WTC11 (cell line): ENCODE data around the gene FBN2. TPM values are rescaled to one million over a fixed set of nuclear protein-coding genes. Genes with fewer than 3 reads are reported as not detected.

Experiments used
- ATAC-seq: fragments of 200-7000 bp; cut with Tn5 transposase; 2 replicates; pipeline ENCODE4 v1.10.0; 2021; ENCODE audit warnings: mild to moderate bottlenecking, moderate library complexity
- CTCF ChIA-PET: fragments of 300-600 bp; sonication (Branson Sonifier 250); formaldehyde crosslinking; loops from one replicate; lab custom pipeline; 2021; ENCODE audit warnings: antibody characterized with exemption; lab: Charles Lee
- POLR2A ChIA-PET: fragments of 350-600 bp; sonication (Branson Sonifier 250); formaldehyde crosslinking; loops from one replicate; lab custom pipeline; 2021; ENCODE audit warnings: antibody characterized with exemption; lab: Charles Lee
- DNase-seq: peaks from one replicate; pipeline ENCODE4 v3.0.0; 2021; ENCODE audit warnings: low spot score
- H3K27ac Mint-ChIP-seq: 2 replicates; pipeline ENCODE4 v1.8.0; 2021; ENCODE audit warnings: mixed read lengths
- H3K27me3 Mint-ChIP-seq: 2 replicates; pipeline ENCODE4 v1.8.0; 2021; ENCODE audit warnings: low read depth, mild to moderate bottlenecking, moderate library complexity, mixed read lengths
- H3K36me3 Mint-ChIP-seq: 2 replicates; pipeline ENCODE4 v1.8.0; 2021; ENCODE audit warnings: mixed read lengths
- H3K4me1 Mint-ChIP-seq: 2 replicates; pipeline ENCODE4 v1.8.0; 2022; ENCODE audit warnings: mixed read lengths
- H3K4me3 Mint-ChIP-seq: 2 replicates; pipeline ENCODE4 v1.8.0; 2021; ENCODE audit warnings: mild to moderate bottlenecking, moderate library complexity, mixed read lengths
- H3K9me3 Mint-ChIP-seq: 2 replicates; pipeline ENCODE4 v1.8.0; 2021; ENCODE audit warnings: mixed read lengths
- AFF4 ChIP-seq: sonication (generic); formaldehyde crosslinking; IDR thresholded peaks from 2 replicates; pipeline ENCODE4 v1.8.1; 2023; ENCODE audit warnings: mild to moderate bottlenecking, missing genetic modification reagents, borderline replicate concordance
- AR ChIP-seq: fragments of 250-450 bp; sonication (Bioruptor Pico); IDR thresholded peaks from 2 replicates; pipeline ENCODE4 v1.9.0; 2021; ENCODE audit warnings: mild to moderate bottlenecking
- ATF2 ChIP-seq: sonication (generic); formaldehyde crosslinking; IDR thresholded peaks from 2 replicates; pipeline ENCODE4 v1.8.1; 2022; ENCODE audit warnings: low read depth, missing genetic modification reagents, borderline replicate concordance
- ATF3 ChIP-seq: sonication (generic); formaldehyde crosslinking; conservative IDR thresholded peaks from 2 replicates; pipeline ENCODE4 v1.8.1; 2022; ENCODE audit warnings: mild to moderate bottlenecking, missing genetic modification reagents
- E2F5 ChIP-seq: sonication (generic); formaldehyde crosslinking; IDR thresholded peaks from 2 replicates; pipeline ENCODE4 v1.8.1; 2022; ENCODE audit warnings: mild to moderate bottlenecking, moderate library complexity, missing genetic modification reagents
- ELF4 ChIP-seq: sonication (generic); formaldehyde crosslinking; IDR thresholded peaks from 2 replicates; pipeline ENCODE4 v1.8.1; 2022; ENCODE audit warnings: low read depth, mild to moderate bottlenecking, moderate library complexity, missing genetic modification reagents
- HMGXB4 ChIP-seq: sonication (generic); formaldehyde crosslinking; IDR thresholded peaks from 2 replicates; pipeline ENCODE4 v1.8.1; 2023; ENCODE audit warnings: mild to moderate bottlenecking, moderate library complexity, missing genetic modification reagents
- IRF2 ChIP-seq: sonication (generic); formaldehyde crosslinking; IDR thresholded peaks from 2 replicates; pipeline ENCODE4 v1.8.0; 2022; ENCODE audit warnings: low read depth, missing genetic modification reagents, borderline replicate concordance
- MXD4 ChIP-seq: fragments of 250-450 bp; sonication (Bioruptor Pico); IDR thresholded peaks from 2 replicates; pipeline ENCODE4 v1.8.0; 2021; ENCODE audit warnings: mild to moderate bottlenecking, moderate library complexity, borderline replicate concordance
- PRDM15 ChIP-seq: sonication (generic); formaldehyde crosslinking; IDR thresholded peaks from 2 replicates; pipeline ENCODE4 v1.8.0; 2022; ENCODE audit warnings: missing genetic modification reagents
- RORB ChIP-seq: fragments of 250-450 bp; sonication (Bioruptor Pico); IDR thresholded peaks from 2 replicates; pipeline ENCODE4 v1.9.0; 2021; ENCODE audit warnings: mild to moderate bottlenecking
- SMAD3 ChIP-seq: sonication (generic); formaldehyde crosslinking; IDR thresholded peaks from 2 replicates; pipeline ENCODE4 v1.8.0; 2022; ENCODE audit warnings: missing genetic modification reagents, mild to moderate bottlenecking, borderline replicate concordance
- SOX15 ChIP-seq: fragments of 250-450 bp; sonication (Bioruptor Pico); IDR thresholded peaks from 2 replicates; pipeline ENCODE4 v1.9.0; 2021; ENCODE audit warnings: mild to moderate bottlenecking
- USF1 ChIP-seq: sonication (generic); formaldehyde crosslinking; IDR thresholded peaks from 2 replicates; pipeline ENCODE4 v1.8.0; 2022; ENCODE audit warnings: mild to moderate bottlenecking, missing genetic modification reagents
- ZNF416 ChIP-seq: fragments of 250-450 bp; sonication (Bioruptor Pico); IDR thresholded peaks from 2 replicates; pipeline ENCODE4 v1.9.0; 2021; ENCODE audit warnings: mild to moderate bottlenecking, inconsistent platforms
- ZNF425 ChIP-seq: fragments of 250-450 bp; sonication (Bioruptor Pico); conservative IDR thresholded peaks from 2 replicates; pipeline ENCODE4 v1.9.0; 2021; ENCODE audit warnings: mild to moderate bottlenecking
- ZNF512 ChIP-seq: sonication (generic); formaldehyde crosslinking; IDR thresholded peaks from 2 replicates; pipeline ENCODE4 v1.8.1; 2022; ENCODE audit warnings: missing genetic modification reagents, borderline replicate concordance
- total RNA-seq: library from RNA; stranded (reverse); gene quantifications from 3 replicates; pipeline ENCODE4 v1.2.3, GENCODE V29; 2021

FBN2 gene
- total RNA-seq, 1 experiment from 2014 or later, result 56.7 TPM

GRCh38 chr5:128572930-128573319, 34.9 kb upstream of the FBN2 start:
- H3K36me3 Mint-ChIP-seq, result 0 out of 2 replicates have a peak, but pooled peaks cover 2% of the 10 kb centered on the region
- DNase-seq, result no peak
- ATAC-seq, result no peak
- no peak overlapping the region for H3K27ac Mint-ChIP-seq
- ChIA-PET CTCF (no interaction called here), POLR2A (interaction anchor here (0.6 kb wide), 1 partner anchor 99 kb away, joined by 3 read pairs; no protein-coding TSS in a partner anchor)
- no peak overlapping the region for H3K4me3 Mint-ChIP-seq
- H3K9me3 Mint-ChIP-seq, result peaks cover 9% of the 10 kb centered on the region
- no peaks in the 10 kb centered on the region for H3K27me3 Mint-ChIP-seq
- H3K4me1 Mint-ChIP-seq, result peaks cover 7% of the 10 kb centered on the region
- no peak for TF ChIP-seq PRDM15
- no peak for TF ChIP-seq ATF3
- TF ChIP-seq SOX15 (CRISPR knock-in tag), result no peak
- TF ChIP-seq USF1 (CRISPR knock-in tag), result no peak
- no peak for TF ChIP-seq ELF4 (CRISPR knock-in tag)
- no peak for TF ChIP-seq IRF2 (CRISPR knock-in tag)
- TF ChIP-seq AFF4 (CRISPR knock-in tag), result no peak
- no peak for TF ChIP-seq ZNF425 (CRISPR knock-in tag)
- no peak for TF ChIP-seq ATF2
- TF ChIP-seq E2F5 (CRISPR knock-in tag), result no peak
- no peak for TF ChIP-seq MXD4 (CRISPR knock-in tag)
- TF ChIP-seq SMAD3 (CRISPR knock-in tag), result no peak
- no peak for TF ChIP-seq RORB
- TF ChIP-seq HMGXB4 (CRISPR knock-in tag), result no peak
- TF ChIP-seq ZNF416 (CRISPR knock-in tag), result no peak
- no peak for TF ChIP-seq ZNF512 (CRISPR knock-in tag)
- TF ChIP-seq AR, result no peak
